Neural progenitor cell (in vitro differentiated cells): ENCODE measurements around the gene KCNA10. TPM values are rescaled to one million over a fixed set of nuclear protein-coding genes. Genes with fewer than 3 reads are reported as not detected.

Experiments
- DNase-seq: peaks from one replicate; pipeline ENCODE4 v3.0.0-alpha.2; 2016; ENCODE audit warnings: low spot score
- H2AFZ ChIP-seq: fragments of 200-600 bp; sonication (generic); replicated peaks from 2 replicates; pipeline ENCODE4 v1.6.1; 2016; ENCODE audit warnings: antibody characterized with exemption
- H3F3A ChIP-seq: fragments of 200-600 bp; sonication (generic); 2 replicates; pipeline ENCODE4 v1.6.1; 2016; ENCODE audit warnings: antibody characterized with exemption, low read depth
- H3K27ac ChIP-seq: fragments of 200-600 bp; sonication (generic); 2 replicates; pipeline ENCODE4 v1.5.1; 2016; ENCODE audit warnings: mild to moderate bottlenecking
- H3K27me3 ChIP-seq: fragments of 200-600 bp; sonication (generic); 2 replicates; pipeline ENCODE4 v1.6.1; 2016; ENCODE audit warnings: mild to moderate bottlenecking, moderate library complexity
- H3K36me3 ChIP-seq: fragments of 200-600 bp; sonication (generic); 2 replicates; pipeline ENCODE4 v1.5.1; 2016
- H3K4me1 ChIP-seq: fragments of 200-600 bp; sonication (generic); 2 replicates; pipeline ENCODE4 v1.6.1; 2016; ENCODE audit warnings: mixed run types
- H3K4me2 ChIP-seq: fragments of 200-600 bp; sonication (generic); 2 replicates; pipeline ENCODE4 v1.6.1; 2016
- H3K4me3 ChIP-seq: fragments of 200-600 bp; sonication (generic); 2 replicates; pipeline ENCODE4 v1.5.1; 2016
- H3K79me2 ChIP-seq: fragments of 200-600 bp; sonication (generic); 2 replicates; pipeline ENCODE4 v1.6.1; 2016; ENCODE audit warnings: low read depth
- H3K9ac ChIP-seq: fragments of 200-600 bp; sonication (generic); 2 replicates; pipeline ENCODE4 v1.6.1; 2016
- H3K9me3 ChIP-seq: fragments of 200-600 bp; sonication (generic); 2 replicates; pipeline ENCODE4 v1.5.1; 2016; ENCODE audit warnings: low read depth
- H4K20me1 ChIP-seq: fragments of 200-600 bp; sonication (generic); 2 replicates; pipeline ENCODE4 v1.6.1; 2016; ENCODE audit warnings: low read depth
- H3K27ac Mint-ChIP-seq: 3 replicates; pipeline ENCODE4 v1.8.0; 2021; ENCODE audit warnings: mixed read lengths
- H3K27me3 Mint-ChIP-seq: 2 replicates; pipeline ENCODE4 v1.8.0; 2022; ENCODE audit warnings: low read depth, mild to moderate bottlenecking, inconsistent platforms, moderate library complexity, mixed read lengths; ENCODE audit not compliant: insufficient read depth
- H3K36me3 Mint-ChIP-seq: 3 replicates; pipeline ENCODE4 v1.8.0; 2021; ENCODE audit warnings: mixed read lengths
- H3K4me1 Mint-ChIP-seq: 3 replicates; pipeline ENCODE4 v1.8.0; 2021; ENCODE audit warnings: mixed read lengths
- H3K4me3 Mint-ChIP-seq: 3 replicates; pipeline ENCODE4 v1.8.0; 2021; ENCODE audit warnings: mild to moderate bottlenecking, moderate library complexity, mixed read lengths
- H3K9me3 Mint-ChIP-seq: 3 replicates; pipeline ENCODE4 v1.8.0; 2020; ENCODE audit warnings: mixed read lengths
- EZH2 ChIP-seq: fragments of 200-600 bp; sonication (generic); IDR thresholded peaks from 2 replicates; pipeline ENCODE4 v1.6.1; 2017; ENCODE audit warnings: antibody characterized with exemption, mild to moderate bottlenecking, moderate library complexity
- EZH2phosphoT487 ChIP-seq: fragments of 200-600 bp; sonication (generic); IDR thresholded peaks from 2 replicates; pipeline ENCODE4 v1.6.1; 2017; ENCODE audit warnings: antibody characterized with exemption
- total RNA-seq: library from RNA; depleted of rRNA; stranded (reverse); fragments of >200 nt; gene quantifications from 2 replicates; pipeline ENCODE4 v1.2.3, GENCODE V29; 2015; ENCODE audit warnings: low replicate concordance
- TF ChIP-seq, protein P1 (sequence below): fragments of 200-600 bp; sonication (generic); IDR thresholded peaks from 2 replicates; pipeline ENCODE4 v1.5.1; 2017; ENCODE audit warnings: antibody characterized with exemption, mild to moderate bottlenecking

The KCNA10 gene
- total RNA-seq, 1 donor from 2014 or later = not detected

DNA sequence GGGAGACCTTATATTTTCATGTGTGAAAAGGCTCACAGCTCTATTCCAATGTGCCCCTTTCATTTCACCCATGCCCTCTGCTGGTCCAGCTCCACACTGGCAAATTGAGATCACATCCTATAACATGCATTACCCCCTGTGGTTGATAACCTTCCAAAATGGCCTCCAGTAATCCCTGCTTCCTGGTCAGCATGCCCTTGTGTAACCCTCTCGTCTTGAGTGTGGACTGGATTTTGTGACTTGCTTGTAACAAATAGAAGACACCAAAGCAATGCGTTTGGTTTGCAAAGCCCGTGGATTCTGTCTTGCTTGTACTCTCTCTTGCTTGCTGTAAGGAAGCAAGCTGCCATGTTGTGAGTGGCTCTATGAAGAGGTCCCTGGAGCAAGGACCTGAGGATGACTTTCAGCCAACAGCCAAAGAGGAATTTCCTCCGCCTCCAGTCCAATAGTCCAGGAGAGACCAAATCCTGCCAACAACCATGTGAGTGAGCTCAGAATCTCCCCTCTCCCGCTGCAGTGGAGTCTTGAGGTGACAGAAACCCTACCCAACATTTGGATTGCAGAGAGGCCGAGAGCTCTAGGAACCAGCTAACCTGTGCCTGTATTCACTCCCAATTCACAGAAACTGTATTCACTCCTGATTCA lies 17.4 kb downstream of the KCNA10 start:
- H3K27me3 Mint-ChIP-seq = peaks cover 4% of the 10 kb centered on the region
- TF ChIP-seq EZH2 (no peak), EZH2phosphoT487 (no peak)
- TF ChIP-seq, protein P1, sequence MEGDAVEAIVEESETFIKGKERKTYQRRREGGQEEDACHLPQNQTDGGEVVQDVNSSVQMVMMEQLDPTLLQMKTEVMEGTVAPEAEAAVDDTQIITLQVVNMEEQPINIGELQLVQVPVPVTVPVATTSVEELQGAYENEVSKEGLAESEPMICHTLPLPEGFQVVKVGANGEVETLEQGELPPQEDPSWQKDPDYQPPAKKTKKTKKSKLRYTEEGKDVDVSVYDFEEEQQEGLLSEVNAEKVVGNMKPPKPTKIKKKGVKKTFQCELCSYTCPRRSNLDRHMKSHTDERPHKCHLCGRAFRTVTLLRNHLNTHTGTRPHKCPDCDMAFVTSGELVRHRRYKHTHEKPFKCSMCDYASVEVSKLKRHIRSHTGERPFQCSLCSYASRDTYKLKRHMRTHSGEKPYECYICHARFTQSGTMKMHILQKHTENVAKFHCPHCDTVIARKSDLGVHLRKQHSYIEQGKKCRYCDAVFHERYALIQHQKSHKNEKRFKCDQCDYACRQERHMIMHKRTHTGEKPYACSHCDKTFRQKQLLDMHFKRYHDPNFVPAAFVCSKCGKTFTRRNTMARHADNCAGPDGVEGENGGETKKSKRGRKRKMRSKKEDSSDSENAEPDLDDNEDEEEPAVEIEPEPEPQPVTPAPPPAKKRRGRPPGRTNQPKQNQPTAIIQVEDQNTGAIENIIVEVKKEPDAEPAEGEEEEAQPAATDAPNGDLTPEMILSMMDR = no peak

GRCh38 chr1:110498270-110498669 lies 20.7 kb downstream of the KCNA10 start:
- Histone ChIP-seq H3K27me3 (no peaks in the 10 kb centered on the region), H3K36me3 (no peaks in the 10 kb centered on the region), H3K9ac (no peak overlapping the region), H3K9me3 (no peaks in the 10 kb centered on the region), H3K27ac (no peak overlapping the region), H3F3A (no peaks in the 10 kb centered on the region), H3K4me3 (no peak overlapping the region), H3K4me2 (no peak overlapping the region), H3K4me1 (peaks cover 6% of the 10 kb centered on the region), H4K20me1 (no peaks in the 10 kb centered on the region), H3K79me2 (no peaks in the 10 kb centered on the region), H2AFZ (no peak overlapping the region)
- no peak for DNase-seq
- no peak for TF ChIP-seq EZH2
- TF ChIP-seq EZH2phosphoT487 = no peak
- TF ChIP-seq, protein P1 = no peak
- peaks cover 6% of the 10 kb centered on the region for H3K27me3 Mint-ChIP-seq
- H3K36me3 Mint-ChIP-seq = no peaks in the 10 kb centered on the region
- peaks cover 15% of the 10 kb centered on the region for H3K4me1 Mint-ChIP-seq
- no peak overlapping the region for H3K27ac Mint-ChIP-seq
- H3K4me3 Mint-ChIP-seq = no peak overlapping the region
- H3K9me3 Mint-ChIP-seq = no peaks in the 10 kb centered on the region

More for the DNA sequence above, 17.4 kb downstream of the KCNA10 start:
- H3K79me2 ChIP-seq = no peaks in the 10 kb centered on the region
- no peaks in the 10 kb centered on the region for H3K9me3 ChIP-seq
- no peaks in the 10 kb centered on the region for H3K9me3 Mint-ChIP-seq
- H2AFZ ChIP-seq = no peak overlapping the region
- no peaks in the 10 kb centered on the region for H3K27me3 ChIP-seq
- no peak overlapping the region for H3K27ac ChIP-seq
- DNase-seq = no peak
- H3K4me3 Mint-ChIP-seq = no peak overlapping the region
- H3K27ac Mint-ChIP-seq = no peak overlapping the region
- no peaks in the 10 kb centered on the region for H3K36me3 ChIP-seq
- no peaks in the 10 kb centered on the region for H4K20me1 ChIP-seq
- no peaks in the 10 kb centered on the region for H3F3A ChIP-seq
- H3K4me3 ChIP-seq = no peak overlapping the region
- H3K36me3 Mint-ChIP-seq = no peaks in the 10 kb centered on the region
- no peaks in the 10 kb centered on the region for H3K4me1 ChIP-seq
- peaks cover 6% of the 10 kb centered on the region for H3K4me1 Mint-ChIP-seq
- H3K4me2 ChIP-seq = no peak overlapping the region
- no peak overlapping the region for H3K9ac ChIP-seq

GRCh38 chr1:110495926-110496600 lies 22.9 kb downstream of the KCNA10 start:
- H3K4me2 ChIP-seq = no peak overlapping the region
- DNase-seq = peak; percentile 87
- H3K79me2 ChIP-seq = no peaks in the 10 kb centered on the region
- H3K27ac ChIP-seq = no peak overlapping the region
- H3F3A ChIP-seq = no peaks in the 10 kb centered on the region
- Mint-ChIP-seq H3K4me1 (peaks cover 20% of the 10 kb centered on the region), H3K9me3 (no peaks in the 10 kb centered on the region), H3K4me3 (no peak overlapping the region), H3K27ac (no peak overlapping the region), H3K36me3 (no peaks in the 10 kb centered on the region), H3K27me3 (peaks cover 6% of the 10 kb centered on the region)
- TF ChIP-seq EZH2phosphoT487 (no peak), EZH2 (no peak)
- TF ChIP-seq, protein P1 = peak; percentile 94
- H3K4me1 ChIP-seq = peaks cover 6% of the 10 kb centered on the region
- no peak overlapping the region for H2AFZ ChIP-seq
- no peak overlapping the region for H3K4me3 ChIP-seq
- H3K36me3 ChIP-seq = no peaks in the 10 kb centered on the region
- no peaks in the 10 kb centered on the region for H3K9me3 ChIP-seq
- H4K20me1 ChIP-seq = no peaks in the 10 kb centered on the region
- no peak overlapping the region for H3K9ac ChIP-seq
- H3K27me3 ChIP-seq = no peaks in the 10 kb centered on the region
